ENCODE results near the gene CEP20.

The CEP20 gene

GRCh38 chr16:15882563-15882962 is 5.8 kb downstream of the CEP20 start:
- H3K9me3 ChIP-seq (ENCODE audit: control insufficient read depth, insufficient read depth, low read length), result no peaks in the 10 kb centered on the region
- H3K9ac ChIP-seq (ENCODE audit: low read depth, low read length), result no peak overlapping the region
- H3K36me3 ChIP-seq (ENCODE audit: insufficient read depth, low read length), result 0 out of 2 replicates have a peak, but pooled peaks cover 3% of the 10 kb centered on the region
- no peaks in the 10 kb centered on the region; the same call in 1 of the 2 replicates for H3K4me1 ChIP-seq (ENCODE audit: insufficient read depth, low read length)

GRCh38 chr16:15881794-15882379 is 6.5 kb downstream of the CEP20 start:
- Histone ChIP-seq H3K4me1 (ENCODE audit: insufficient read depth, low read length) (no peaks in the 10 kb centered on the region; the same call in 1 of the 2 replicates), H3K36me3 (ENCODE audit: insufficient read depth, low read length) (peaks cover 6% of the 10 kb centered on the region; the same call in 1 of the 2 replicates), H3K9ac (ENCODE audit: low read depth, low read length) (no peak overlapping the region), H3K9me3 (ENCODE audit: control insufficient read depth, insufficient read depth, low read length) (no peaks in the 10 kb centered on the region)

- no peaks in the 10 kb centered on the region for H3K9me3 ChIP-seq (ENCODE audit: control insufficient read depth, insufficient read depth, low read length)
- H3K4me1 ChIP-seq (ENCODE audit: insufficient read depth, low read length), result no peaks in the 10 kb centered on the region; the same call in 1 of the 2 replicates
- H3K36me3 ChIP-seq (ENCODE audit: insufficient read depth, low read length), result peaks cover 6% of the 10 kb centered on the region
- no peak overlapping the region for H3K9ac ChIP-seq (ENCODE audit: low read depth, low read length)
Observed at GRCh38 chr16:15880434-15881308, 7.7 kb downstream of the CEP20 start.

GRCh38 chr16:15879255-15879811 is 9.1 kb downstream of the CEP20 start:
- H3K4me1 ChIP-seq (ENCODE audit: insufficient read depth, low read length), result no peaks in the 10 kb centered on the region; the same call in 1 of the 2 replicates
- no peak overlapping the region for H3K9ac ChIP-seq (ENCODE audit: low read depth, low read length)
- H3K36me3 ChIP-seq (ENCODE audit: insufficient read depth, low read length), result peaks cover 6% of the 10 kb centered on the region

GRCh38 chr16:15876503-15876902 is 11.9 kb downstream of the CEP20 start:
- Histone ChIP-seq H3K4me1 (ENCODE audit: insufficient read depth, low read length) (no peaks in the 10 kb centered on the region; the same call in 1 of the 2 replicates), H3K9ac (ENCODE audit: low read depth, low read length) (no peak overlapping the region), H3K36me3 (ENCODE audit: insufficient read depth, low read length) (peaks cover 15% of the 10 kb centered on the region), H3K9me3 (ENCODE audit: control insufficient read depth, insufficient read depth, low read length) (no peaks in the 10 kb centered on the region)

More at GRCh38 chr16:15879255-15879811, 9.1 kb downstream of the CEP20 start:
- H3K9me3 ChIP-seq (ENCODE audit: control insufficient read depth, insufficient read depth, low read length), result no peaks in the 10 kb centered on the region

GRCh38 chr16:15874745-15875314 is 13.6 kb downstream of the CEP20 start:
- Histone ChIP-seq H3K9ac (ENCODE audit: low read depth, low read length) (no peak overlapping the region), H3K4me1 (ENCODE audit: insufficient read depth, low read length) (no peaks in the 10 kb centered on the region), H3K36me3 (ENCODE audit: insufficient read depth, low read length) (peaks cover 16% of the 10 kb centered on the region), H3K9me3 (ENCODE audit: control insufficient read depth, insufficient read depth, low read length) (no peaks in the 10 kb centered on the region)

GRCh38 chr16:15873737-15874136 is 14.7 kb downstream of the CEP20 start:
- peaks cover 20% of the 10 kb centered on the region for H3K36me3 ChIP-seq (ENCODE audit: insufficient read depth, low read length)

GRCh38 chr16:15873301-15873700 is 15.1 kb downstream of the CEP20 start:
- Histone ChIP-seq H3K4me1 (ENCODE audit: insufficient read depth, low read length) (no peaks in the 10 kb centered on the region), H3K36me3 (ENCODE audit: insufficient read depth, low read length) (peaks cover 20% of the 10 kb centered on the region), H3K9ac (ENCODE audit: low read depth, low read length) (no peak overlapping the region), H3K9me3 (ENCODE audit: control insufficient read depth, insufficient read depth, low read length) (no peaks in the 10 kb centered on the region)

More at GRCh38 chr16:15873737-15874136, 14.7 kb downstream of the CEP20 start:
- Histone ChIP-seq H3K9ac (ENCODE audit: low read depth, low read length) (no peak overlapping the region), H3K9me3 (ENCODE audit: control insufficient read depth, insufficient read depth, low read length) (no peaks in the 10 kb centered on the region), H3K4me1 (ENCODE audit: insufficient read depth, low read length) (no peaks in the 10 kb centered on the region)

- Histone ChIP-seq H3K9me3 (ENCODE audit: control insufficient read depth, insufficient read depth, low read length) (no peaks in the 10 kb centered on the region), H3K36me3 (ENCODE audit: insufficient read depth, low read length) (peaks cover 14% of the 10 kb centered on the region), H3K9ac (ENCODE audit: low read depth, low read length) (no peak overlapping the region), H3K4me1 (ENCODE audit: insufficient read depth, low read length) (no peaks in the 10 kb centered on the region)
Observed at GRCh38 chr16:15870011-15870410, 18.4 kb downstream of the CEP20 start.

GRCh38 chr16:15866451-15866850 is 22.0 kb downstream of the CEP20 start:
- H3K9ac ChIP-seq (ENCODE audit: low read depth, low read length), result no peak overlapping the region
- H3K9me3 ChIP-seq (ENCODE audit: control insufficient read depth, insufficient read depth, low read length), result no peaks in the 10 kb centered on the region
- H3K4me1 ChIP-seq (ENCODE audit: insufficient read depth, low read length), result no peaks in the 10 kb centered on the region
- H3K36me3 ChIP-seq (ENCODE audit: insufficient read depth, low read length), result peaks cover 5% of the 10 kb centered on the region

- peaks cover 5% of the 10 kb centered on the region for H3K36me3 ChIP-seq (ENCODE audit: insufficient read depth, low read length)
- H3K4me1 ChIP-seq (ENCODE audit: insufficient read depth, low read length), result no peaks in the 10 kb centered on the region
- H3K9me3 ChIP-seq (ENCODE audit: control insufficient read depth, insufficient read depth, low read length), result no peaks in the 10 kb centered on the region
- H3K9ac ChIP-seq (ENCODE audit: low read depth, low read length), result no peak overlapping the region
Observed at GRCh38 chr16:15865742-15866141, 22.7 kb downstream of the CEP20 start.

GRCh38 chr16:15864939-15865338 is 23.5 kb downstream of the CEP20 start:
- Histone ChIP-seq H3K9ac (ENCODE audit: low read depth, low read length) (no peak overlapping the region), H3K9me3 (ENCODE audit: control insufficient read depth, insufficient read depth, low read length) (no peaks in the 10 kb centered on the region), H3K36me3 (ENCODE audit: insufficient read depth, low read length) (peaks cover 5% of the 10 kb centered on the region), H3K4me1 (ENCODE audit: insufficient read depth, low read length) (no peaks in the 10 kb centered on the region)

- no peak overlapping the region for H3K9ac ChIP-seq (ENCODE audit: low read depth, low read length)
- H3K4me1 ChIP-seq (ENCODE audit: insufficient read depth, low read length), result no peaks in the 10 kb centered on the region
- H3K36me3 ChIP-seq (ENCODE audit: insufficient read depth, low read length), result no peaks in the 10 kb centered on the region
- no peaks in the 10 kb centered on the region for H3K9me3 ChIP-seq (ENCODE audit: control insufficient read depth, insufficient read depth, low read length)
Observed at GRCh38 chr16:15861996-15862395, 26.4 kb downstream of the CEP20 start.

GRCh38 chr16:15858921-15859668 is 29.3 kb downstream of the CEP20 start:
- Histone ChIP-seq H3K36me3 (ENCODE audit: insufficient read depth, low read length) (no peaks in the 10 kb centered on the region), H3K9ac (ENCODE audit: low read depth, low read length) (no peak overlapping the region), H3K9me3 (ENCODE audit: control insufficient read depth, insufficient read depth, low read length) (no peaks in the 10 kb centered on the region), H3K4me1 (ENCODE audit: insufficient read depth, low read length) (no peaks in the 10 kb centered on the region)
